HepG2 (cell line): Measurements from ENCODE around the gene KIF26B. TPM values are rescaled to one million over a fixed set of nuclear protein-coding genes. Genes with fewer than 3 reads are reported as not detected.

Experiments used
- ATAC-seq: fragments of 200-7000 bp; cut with Tn5 transposase; 3 replicates; pipeline ENCODE4 v1.9.1; 2020; ENCODE audit warnings: mild to moderate bottlenecking, moderate library complexity
- BruUV-seq: library from RNA; stranded (reverse); fragments of 400-500 nt; replicated peaks from 2 replicates; lab custom pipeline; 2021; lab: Mats Ljungman, UMichigan
- CTCF ChIA-PET: fragments of 300-600 bp; formaldehyde crosslinking; extraction: SDS; loops from one replicate; lab custom pipeline; 2021; ENCODE audit warnings: low total read pairs, inconsistent platforms, low intra/inter-chr PET ratio; lab: Yijun Ruan, JAX
- POLR2A ChIA-PET: fragments of 350-600 bp; sonication (Branson Sonifier 250); formaldehyde crosslinking; loops from one replicate; lab custom pipeline; 2020; ENCODE audit warnings: antibody characterized with exemption, inconsistent platforms; lab: Yijun Ruan, JAX
- DNase-seq: peaks from one replicate; pipeline ENCODE4 v3.0.0-alpha.2; 2015; ENCODE audit warnings: low spot score
- FAIRE-seq: peaks from 3 replicates; lab custom pipeline; 2011; peaks lifted over from hg19 to GRCh38; lab: Jason Lieb, UNC
- H2AFZ ChIP-seq: one replicate; pipeline ENCODE4 v1.6.1; 2011; ENCODE audit warnings: low read length, inconsistent platforms
- H3K27ac ChIP-seq: fragments of 300-600 bp; 3 replicates; pipeline ENCODE4 v1.8.0; 2011; ENCODE audit warnings: mixed run types, mild to moderate bottlenecking, mixed read lengths, low read length, inconsistent platforms; ENCODE audit not compliant: insufficient read depth; ENCODE audit errors: extremely low read length
- H3K27me3 ChIP-seq, 2 experiments: fragments of 200-600 bp in 1 of 2; 2 replicates in 1 of 2; 3 replicates in 1 of 2; pipeline versions ENCODE4 v1.6.0 to v1.8.0; 2011; ENCODE audit warnings: low read length in 2 of 2, mild to moderate bottlenecking in 2 of 2, moderate library complexity in 2 of 2, inconsistent platforms in 1 of 2; ENCODE audit not compliant: insufficient read depth in 2 of 2, control insufficient read depth in 1 of 2
- H3K36me3 ChIP-seq, 2 experiments: fragments of 200-600 bp in 1 of 2; replicated peaks in 1 of 2; 2 replicates in 1 of 2; 3 replicates in 1 of 2; pipeline versions ENCODE4 v1.5.1 to v1.8.0; 2011; ENCODE audit warnings: low read length in 2 of 2, inconsistent platforms in 1 of 2; ENCODE audit not compliant: insufficient read depth in 2 of 2, control insufficient read depth in 1 of 2
- H3K4me1 ChIP-seq: 2 replicates; pipeline ENCODE4 v1.5.1; 2012; ENCODE audit warnings: low read length, inconsistent platforms; ENCODE audit not compliant: insufficient read depth
- H3K4me2 ChIP-seq: 2 replicates; pipeline ENCODE4 v1.6.0; 2011; ENCODE audit warnings: low read depth, low read length, inconsistent platforms
- H3K4me3 ChIP-seq, 3 experiments: fragments of 200-600 bp in 1 of 3; sonication (generic), shearing (Covaris generic) in 1 of 3; replicated peaks in 1 of 3; 2 replicates each; pipeline ENCODE4 v1.5.1; 2011 to 2016; ENCODE audit warnings: low read length in 3 of 3, inconsistent platforms in 2 of 3, low read depth in 2 of 3, mild to moderate bottlenecking in 2 of 3, control low read depth in 1 of 3, mixed read lengths in 1 of 3; ENCODE audit not compliant: insufficient read depth in 1 of 3
- H3K79me2 ChIP-seq: one replicate; pipeline ENCODE4 v1.6.1; 2011; ENCODE audit warnings: low read length, inconsistent platforms; ENCODE audit not compliant: insufficient read depth
- H3K9ac ChIP-seq: 2 replicates; pipeline ENCODE4 v1.6.0; 2011; ENCODE audit warnings: mild to moderate bottlenecking, low read depth, low read length, inconsistent platforms; ENCODE audit not compliant: insufficient read depth
- H3K9me3 ChIP-seq: 2 replicates; pipeline ENCODE4 v1.5.1; 2012; ENCODE audit warnings: mild to moderate bottlenecking, low read length
- H4K20me1 ChIP-seq: 2 replicates; pipeline ENCODE4 v1.6.0; 2011; ENCODE audit warnings: inconsistent platforms, mild to moderate bottlenecking, low read length, moderate library complexity; ENCODE audit not compliant: insufficient read depth
- GFI1 ChIP-seq: sonication (generic); formaldehyde crosslinking; IDR thresholded peaks from 2 replicates; pipeline ENCODE4 v1.5.0; 2020; ENCODE audit warnings: missing genetic modification reagents, mild to moderate bottlenecking, borderline replicate concordance
- HNRNPLL ChIP-seq: fragments of 200-400 bp; formaldehyde crosslinking; IDR thresholded peaks from 2 replicates; pipeline ENCODE4 v1.6.1; 2017; ENCODE audit warnings: mild to moderate bottlenecking, low read depth, low read length; ENCODE audit not compliant: poor library complexity, severe bottlenecking
- HOXA9 ChIP-seq: sonication (generic); formaldehyde crosslinking; IDR thresholded peaks from 2 replicates; pipeline ENCODE4 v1.8.1; 2022; ENCODE audit warnings: missing genetic modification reagents, mild to moderate bottlenecking, moderate library complexity, borderline replicate concordance
- KLF12 ChIP-seq: sonication (generic); formaldehyde crosslinking; IDR thresholded peaks from 2 replicates; pipeline ENCODE4 v1.4.0; 2020; ENCODE audit warnings: missing genetic modification reagents, borderline replicate concordance
- SIN3B ChIP-seq: fragments of 150-350 bp; IDR thresholded peaks from 2 replicates; pipeline ENCODE4 v1.6.1; 2014; ENCODE audit warnings: low read length
- SMC3 ChIP-seq: IDR thresholded peaks from 2 replicates; pipeline ENCODE4 v1.6.1; 2011; ENCODE audit warnings: low read length, improper control_type of control experiment
- SRF ChIP-seq: IDR thresholded peaks from 2 replicates; pipeline ENCODE4 v1.6.1; 2011; ENCODE audit warnings: mild to moderate bottlenecking, low read depth, low read length, moderate library complexity
- TCF7L2 ChIP-seq: IDR thresholded peaks from 2 replicates; pipeline ENCODE4 v1.6.1; 2011; ENCODE audit warnings: mild to moderate bottlenecking, low read depth, low read length, moderate library complexity
- ZKSCAN5 ChIP-seq: sonication (generic); formaldehyde crosslinking; IDR thresholded peaks from 2 replicates; pipeline ENCODE4 v1.5.1; 2020; ENCODE audit warnings: mild to moderate bottlenecking, missing genetic modification reagents
- ZNF362 ChIP-seq: sonication (generic); formaldehyde crosslinking; IDR thresholded peaks from 2 replicates; pipeline ENCODE4 v1.4.0; 2020; ENCODE audit warnings: missing genetic modification reagents, mild to moderate bottlenecking, borderline replicate concordance
- ZNF547 ChIP-seq: sonication (generic); formaldehyde crosslinking; IDR thresholded peaks from 2 replicates; pipeline ENCODE4 v1.5.1; 2020; ENCODE audit warnings: mild to moderate bottlenecking, missing genetic modification reagents
- ZNF564 ChIP-seq: sonication (generic); formaldehyde crosslinking; IDR thresholded peaks from 2 replicates; pipeline ENCODE4 v1.8.1; 2023; ENCODE audit warnings: mild to moderate bottlenecking, missing genetic modification reagents
- WGBS: methylation state at CpG from one replicate; pipeline ENCODE4 v1.1.6; 2017; ENCODE audit warnings: low lambda C conversion rate; 5-methylcytosine and 5-hydroxymethylcytosine counted together
- in situ Hi-C: cut with HindIII; loops from 2 replicates; pipeline ENCODE4 v1.10.0; 2017; ENCODE audit warnings: low pct_unique_long_range_greater_than_20kb; ENCODE audit not compliant: extremely low pct_ligation_motif_present
- intact Hi-C: fragments of 100-400 bp; cut with micrococcal nuclease; formaldehyde crosslinking; loops from one replicate; pipeline ENCODE4 v1.10.0; 2022; ENCODE audit not compliant: unreplicated experiment
- polyA plus RNA-seq, 8 experiments: library from polyadenylated mRNA; depleted of rRNA in 3 of 8; stranded (reverse) in 7 of 8; unstranded in 1 of 8; fragments of >200 nt; fragmentation: Illumina TruSeq in 4 of 8; extraction: Trizol in 4 of 8; gene quantifications; 2 replicates each; pipeline versions ENCODE4 v1.2.1 to v1.2.3, GENCODE V29; 2011 to 2016; ENCODE audit warnings: low read depth in 4 of 8, missing spikeins in 1 of 8, mixed read lengths in 1 of 8; ENCODE audit not compliant: insufficient read depth in 1 of 8
- total RNA-seq, 5 experiments: library from RNA; depleted of rRNA; stranded (reverse); fragments of >200 nt; fragmentation: Illumina TruSeq; extraction: Trizol; gene quantifications; 2 replicates each; pipeline ENCODE4 v1.2.3, GENCODE V29; 2016; ENCODE audit warnings: low read depth in 1 of 5
- TF ChIP-seq, protein P1 (sequence below), 2 experiments: fragments of 450-650 bp in 1 of 2; sonication (generic) in 1 of 2; formaldehyde crosslinking; IDR thresholded peaks; 2 replicates each; pipeline versions ENCODE4 v1.5.0 to v1.8.0; 2020 to 2022; ENCODE audit warnings: mild to moderate bottlenecking in 1 of 2, missing genetic modification reagents in 1 of 2
- TF ChIP-seq, protein P2 (sequence below): sonication (generic); formaldehyde crosslinking; IDR thresholded peaks from 2 replicates; pipeline ENCODE4 v1.4.0; 2020; ENCODE audit warnings: missing genetic modification reagents, borderline replicate concordance
- TF ChIP-seq, protein P3 (sequence below): IDR thresholded peaks from 2 replicates; pipeline ENCODE4 v1.6.1; 2016; ENCODE audit warnings: missing compliant biosample characterization, missing genetic modification reagents, borderline replicate concordance
- TF ChIP-seq, protein P4 (sequence below): sonication (generic); formaldehyde crosslinking; IDR thresholded peaks from 2 replicates; pipeline ENCODE4 v1.4.0; 2020; ENCODE audit warnings: mild to moderate bottlenecking, missing genetic modification reagents

The KIF26B gene
- total and polyA plus RNA-seq, 2 of the 13 experiments (the other 11 are each of a cell fraction or from before 2014, with no cell fraction given) = 0.08 to 0.09 TPM

DNA sequence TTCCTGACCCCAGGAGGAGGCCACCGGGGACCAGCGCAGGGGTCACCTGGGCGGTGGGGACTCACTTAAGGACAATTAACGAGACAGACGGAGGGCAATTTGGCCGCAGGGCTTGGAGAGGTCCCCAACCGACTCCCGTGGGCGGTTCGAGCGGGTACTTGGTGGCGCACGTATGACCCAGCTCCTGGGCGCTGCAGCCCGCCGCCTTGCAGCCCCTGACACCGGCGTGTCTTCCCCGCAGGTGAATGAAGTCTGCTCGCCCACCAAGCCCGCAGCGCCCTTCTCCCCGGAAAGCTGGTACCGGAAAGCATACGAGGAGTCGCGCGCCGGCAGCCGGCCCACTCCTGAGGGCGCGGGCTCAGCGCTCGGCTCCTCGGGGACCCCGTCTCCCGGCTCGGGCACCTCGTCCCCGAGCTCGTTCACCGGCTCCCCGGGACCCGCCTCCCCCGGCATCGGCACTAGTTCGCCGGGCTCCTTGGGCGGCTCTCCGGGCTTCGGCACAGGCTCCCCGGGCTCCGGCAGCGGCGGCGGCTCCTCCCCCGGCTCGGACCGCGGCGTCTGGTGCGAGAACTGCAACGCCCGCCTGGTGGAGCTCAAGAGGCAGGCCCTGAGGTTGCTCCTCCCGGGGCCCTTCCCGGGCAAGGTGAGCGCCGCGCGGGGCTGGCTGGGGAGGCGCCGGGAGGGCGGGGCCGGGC is 1.4 kb downstream of the KIF26B start:
- H2AFZ ChIP-seq = no peak overlapping the region
- intact Hi-C loops = loop anchor here (5.0 to 10.0 kb wide), 2 partner anchors 241 to 959 kb away; no protein-coding TSS in a partner anchor
- TF ChIP-seq, protein P1, sequence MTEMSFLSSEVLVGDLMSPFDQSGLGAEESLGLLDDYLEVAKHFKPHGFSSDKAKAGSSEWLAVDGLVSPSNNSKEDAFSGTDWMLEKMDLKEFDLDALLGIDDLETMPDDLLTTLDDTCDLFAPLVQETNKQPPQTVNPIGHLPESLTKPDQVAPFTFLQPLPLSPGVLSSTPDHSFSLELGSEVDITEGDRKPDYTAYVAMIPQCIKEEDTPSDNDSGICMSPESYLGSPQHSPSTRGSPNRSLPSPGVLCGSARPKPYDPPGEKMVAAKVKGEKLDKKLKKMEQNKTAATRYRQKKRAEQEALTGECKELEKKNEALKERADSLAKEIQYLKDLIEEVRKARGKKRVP (CRISPR knock-in tag; IDR thresholded peaks at IDR 0.05) = no peak
- TF ChIP-seq, protein P2, sequence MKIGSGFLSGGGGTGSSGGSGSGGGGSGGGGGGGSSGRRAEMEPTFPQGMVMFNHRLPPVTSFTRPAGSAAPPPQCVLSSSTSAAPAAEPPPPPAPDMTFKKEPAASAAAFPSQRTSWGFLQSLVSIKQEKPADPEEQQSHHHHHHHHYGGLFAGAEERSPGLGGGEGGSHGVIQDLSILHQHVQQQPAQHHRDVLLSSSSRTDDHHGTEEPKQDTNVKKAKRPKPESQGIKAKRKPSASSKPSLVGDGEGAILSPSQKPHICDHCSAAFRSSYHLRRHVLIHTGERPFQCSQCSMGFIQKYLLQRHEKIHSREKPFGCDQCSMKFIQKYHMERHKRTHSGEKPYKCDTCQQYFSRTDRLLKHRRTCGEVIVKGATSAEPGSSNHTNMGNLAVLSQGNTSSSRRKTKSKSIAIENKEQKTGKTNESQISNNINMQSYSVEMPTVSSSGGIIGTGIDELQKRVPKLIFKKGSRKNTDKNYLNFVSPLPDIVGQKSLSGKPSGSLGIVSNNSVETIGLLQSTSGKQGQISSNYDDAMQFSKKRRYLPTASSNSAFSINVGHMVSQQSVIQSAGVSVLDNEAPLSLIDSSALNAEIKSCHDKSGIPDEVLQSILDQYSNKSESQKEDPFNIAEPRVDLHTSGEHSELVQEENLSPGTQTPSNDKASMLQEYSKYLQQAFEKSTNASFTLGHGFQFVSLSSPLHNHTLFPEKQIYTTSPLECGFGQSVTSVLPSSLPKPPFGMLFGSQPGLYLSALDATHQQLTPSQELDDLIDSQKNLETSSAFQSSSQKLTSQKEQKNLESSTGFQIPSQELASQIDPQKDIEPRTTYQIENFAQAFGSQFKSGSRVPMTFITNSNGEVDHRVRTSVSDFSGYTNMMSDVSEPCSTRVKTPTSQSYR (CRISPR knock-in tag) = no peak
- TF ChIP-seq SIN3B (no peak), HOXA9 (no peak), TCF7L2 (no peak), ZNF362 (CRISPR knock-in tag) (no peak), SMC3 (peak; percentile 25; the same call in 1 of the 2 replicates), SRF (no peak), KLF12 (CRISPR knock-in tag) (no peak), ZNF547 (CRISPR knock-in tag) (no peak), HNRNPLL (no peak), GFI1 (CRISPR knock-in tag) (no peak), ZNF564 (no peak), ZKSCAN5 (CRISPR knock-in tag) (no peak)
- TF ChIP-seq, protein P3, sequence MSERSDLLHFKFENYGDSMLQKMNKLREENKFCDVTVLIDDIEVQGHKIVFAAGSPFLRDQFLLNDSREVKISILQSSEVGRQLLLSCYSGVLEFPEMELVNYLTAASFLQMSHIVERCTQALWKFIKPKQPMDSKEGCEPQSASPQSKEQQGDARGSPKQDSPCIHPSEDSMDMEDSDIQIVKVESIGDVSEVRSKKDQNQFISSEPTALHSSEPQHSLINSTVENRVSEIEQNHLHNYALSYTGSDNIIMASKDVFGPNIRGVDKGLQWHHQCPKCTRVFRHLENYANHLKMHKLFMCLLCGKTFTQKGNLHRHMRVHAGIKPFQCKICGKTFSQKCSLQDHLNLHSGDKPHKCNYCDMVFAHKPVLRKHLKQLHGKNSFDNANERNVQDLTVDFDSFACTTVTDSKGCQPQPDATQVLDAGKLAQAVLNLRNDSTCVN (CRISPR knock-in tag) = no peak
- TF ChIP-seq, protein P4, sequence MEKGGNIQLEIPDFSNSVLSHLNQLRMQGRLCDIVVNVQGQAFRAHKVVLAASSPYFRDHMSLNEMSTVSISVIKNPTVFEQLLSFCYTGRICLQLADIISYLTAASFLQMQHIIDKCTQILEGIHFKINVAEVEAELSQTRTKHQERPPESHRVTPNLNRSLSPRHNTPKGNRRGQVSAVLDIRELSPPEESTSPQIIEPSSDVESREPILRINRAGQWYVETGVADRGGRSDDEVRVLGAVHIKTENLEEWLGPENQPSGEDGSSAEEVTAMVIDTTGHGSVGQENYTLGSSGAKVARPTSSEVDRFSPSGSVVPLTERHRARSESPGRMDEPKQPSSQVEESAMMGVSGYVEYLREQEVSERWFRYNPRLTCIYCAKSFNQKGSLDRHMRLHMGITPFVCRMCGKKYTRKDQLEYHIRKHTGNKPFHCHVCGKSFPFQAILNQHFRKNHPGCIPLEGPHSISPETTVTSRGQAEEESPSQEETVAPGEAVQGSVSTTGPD = no peak

More for the DNA sequence above, 1.4 kb downstream of the KIF26B start:
- FAIRE-seq (no peak), DNase-seq (peak; percentile 50), ATAC-seq (peak; percentile 89)
- peak overlapping the region; percentile 85 for H3K4me2 ChIP-seq
- in situ Hi-C loops = loop anchor here (5.0 to 25.0 kb wide), 3 partner anchors 121 to 1331 kb away; no protein-coding TSS in a partner anchor
- no peaks in the 10 kb centered on the region for H4K20me1 ChIP-seq
- no peak overlapping the region for H3K27ac ChIP-seq
- peak overlapping the region; percentile 54 to 73 (median 57) for H3K4me3 ChIP-seq
- BruUV-seq = no TSS peak
- POLR2A ChIA-PET = no interaction called here
- H3K4me1 ChIP-seq = peaks cover 40% of the 10 kb centered on the region
- H3K79me2 ChIP-seq = no peaks in the 10 kb centered on the region
- H3K36me3 ChIP-seq = no peaks in the 10 kb centered on the region
- no peaks in the 10 kb centered on the region for H3K9me3 ChIP-seq
- no CpG with 5 or more reads among the region's 74 CpGs for WGBS
- peaks cover 14 to 60% of the 10 kb centered on the region in 2 experiments for H3K27me3 ChIP-seq
- 0 out of 2 replicates have a peak overlapping the region, but pooled peaks have one; percentile 10 for H3K9ac ChIP-seq
- CTCF ChIA-PET = interaction anchor here (2.4 kb wide), 1 partner anchor 121 kb away, joined by 10 read pairs; no protein-coding TSS in a partner anchor
